ENCODE results near the gene GPR108.

GPR108 gene

DNA sequence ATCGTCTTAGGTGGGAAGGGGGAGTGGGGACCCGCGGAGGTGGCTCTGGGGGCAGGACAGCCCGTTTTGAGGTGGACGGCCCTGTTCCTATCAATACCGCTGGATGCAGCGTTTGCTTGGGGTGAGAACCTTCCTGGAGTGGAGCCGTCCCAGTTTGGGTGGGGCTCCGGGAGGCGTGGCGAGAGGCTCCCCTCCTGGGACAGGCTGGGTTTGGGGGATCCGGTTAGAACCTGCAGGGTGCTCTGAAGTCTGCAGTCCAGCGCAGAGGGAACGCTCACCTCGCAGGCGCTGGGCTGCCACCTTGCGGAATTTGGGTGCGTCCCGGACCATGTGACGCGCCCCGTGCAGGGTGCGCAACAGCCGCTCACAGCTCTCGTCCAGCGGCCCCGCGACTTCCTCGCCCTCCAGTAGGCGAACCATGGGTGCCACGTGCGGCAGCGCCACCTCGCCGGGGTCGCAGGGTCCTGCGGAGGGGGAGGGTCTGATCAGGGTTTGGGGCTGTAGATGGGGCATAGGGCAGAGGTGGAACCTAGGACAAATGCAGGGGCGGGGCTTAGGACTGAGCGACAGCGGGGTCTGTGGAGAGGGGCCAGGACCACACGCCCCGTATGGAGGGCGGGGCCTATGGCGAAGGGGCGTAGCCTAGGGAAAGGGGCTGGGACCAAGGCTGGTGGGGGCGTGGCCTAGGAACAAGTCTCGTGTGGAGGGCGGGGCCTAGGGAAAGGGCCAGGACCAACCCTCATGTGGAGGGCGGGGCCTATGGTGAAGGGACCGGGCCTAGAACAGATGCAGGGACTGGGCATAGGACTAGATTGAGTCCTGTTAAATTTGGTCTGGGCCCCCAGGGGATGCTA is 16.0 kb upstream of the GPR108 start (continued):
- TF ChIP-seq, protein P1, sequence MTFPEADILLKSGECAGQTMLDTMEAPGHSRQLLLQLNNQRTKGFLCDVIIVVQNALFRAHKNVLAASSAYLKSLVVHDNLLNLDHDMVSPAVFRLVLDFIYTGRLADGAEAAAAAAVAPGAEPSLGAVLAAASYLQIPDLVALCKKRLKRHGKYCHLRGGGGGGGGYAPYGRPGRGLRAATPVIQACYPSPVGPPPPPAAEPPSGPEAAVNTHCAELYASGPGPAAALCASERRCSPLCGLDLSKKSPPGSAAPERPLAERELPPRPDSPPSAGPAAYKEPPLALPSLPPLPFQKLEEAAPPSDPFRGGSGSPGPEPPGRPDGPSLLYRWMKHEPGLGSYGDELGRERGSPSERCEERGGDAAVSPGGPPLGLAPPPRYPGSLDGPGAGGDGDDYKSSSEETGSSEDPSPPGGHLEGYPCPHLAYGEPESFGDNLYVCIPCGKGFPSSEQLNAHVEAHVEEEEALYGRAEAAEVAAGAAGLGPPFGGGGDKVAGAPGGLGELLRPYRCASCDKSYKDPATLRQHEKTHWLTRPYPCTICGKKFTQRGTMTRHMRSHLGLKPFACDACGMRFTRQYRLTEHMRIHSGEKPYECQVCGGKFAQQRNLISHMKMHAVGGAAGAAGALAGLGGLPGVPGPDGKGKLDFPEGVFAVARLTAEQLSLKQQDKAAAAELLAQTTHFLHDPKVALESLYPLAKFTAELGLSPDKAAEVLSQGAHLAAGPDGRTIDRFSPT (tag by site-specific recombination; IDR thresholded peaks at IDR 0.05), result 0 out of 2 replicates have a peak, but pooled peaks have one; percentile 29
- TF ChIP-seq ZFP37 (tag by site-specific recombination; IDR thresholded peaks at IDR 0.05), result no peak
- peak; percentile 75 for TF ChIP-seq KLF8 (tag by site-specific recombination; IDR thresholded peaks at IDR 0.05)
- TF ChIP-seq ZNF629 (tag by site-specific recombination; IDR thresholded peaks at IDR 0.05), result no peak
- no peak for TF ChIP-seq ZNF548 (tag by site-specific recombination; IDR thresholded peaks at IDR 0.05)
- TF ChIP-seq, protein P2, sequence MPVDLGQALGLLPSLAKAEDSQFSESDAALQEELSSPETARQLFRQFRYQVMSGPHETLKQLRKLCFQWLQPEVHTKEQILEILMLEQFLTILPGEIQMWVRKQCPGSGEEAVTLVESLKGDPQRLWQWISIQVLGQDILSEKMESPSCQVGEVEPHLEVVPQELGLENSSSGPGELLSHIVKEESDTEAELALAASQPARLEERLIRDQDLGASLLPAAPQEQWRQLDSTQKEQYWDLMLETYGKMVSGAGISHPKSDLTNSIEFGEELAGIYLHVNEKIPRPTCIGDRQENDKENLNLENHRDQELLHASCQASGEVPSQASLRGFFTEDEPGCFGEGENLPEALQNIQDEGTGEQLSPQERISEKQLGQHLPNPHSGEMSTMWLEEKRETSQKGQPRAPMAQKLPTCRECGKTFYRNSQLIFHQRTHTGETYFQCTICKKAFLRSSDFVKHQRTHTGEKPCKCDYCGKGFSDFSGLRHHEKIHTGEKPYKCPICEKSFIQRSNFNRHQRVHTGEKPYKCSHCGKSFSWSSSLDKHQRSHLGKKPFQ (tag by site-specific recombination; IDR thresholded peaks at IDR 0.05), result no peak
- TF ChIP-seq ZNF792 (tag by site-specific recombination; IDR thresholded peaks at IDR 0.05), result no peak
- TF ChIP-seq, protein P3, sequence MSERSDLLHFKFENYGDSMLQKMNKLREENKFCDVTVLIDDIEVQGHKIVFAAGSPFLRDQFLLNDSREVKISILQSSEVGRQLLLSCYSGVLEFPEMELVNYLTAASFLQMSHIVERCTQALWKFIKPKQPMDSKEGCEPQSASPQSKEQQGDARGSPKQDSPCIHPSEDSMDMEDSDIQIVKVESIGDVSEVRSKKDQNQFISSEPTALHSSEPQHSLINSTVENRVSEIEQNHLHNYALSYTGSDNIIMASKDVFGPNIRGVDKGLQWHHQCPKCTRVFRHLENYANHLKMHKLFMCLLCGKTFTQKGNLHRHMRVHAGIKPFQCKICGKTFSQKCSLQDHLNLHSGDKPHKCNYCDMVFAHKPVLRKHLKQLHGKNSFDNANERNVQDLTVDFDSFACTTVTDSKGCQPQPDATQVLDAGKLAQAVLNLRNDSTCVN (tag by site-specific recombination; optimal IDR thresholded peaks at IDR 0.05), result no peak
- TF ChIP-seq ZSCAN23 (tag by site-specific recombination; IDR thresholded peaks at IDR 0.05), result no peak
- TF ChIP-seq GFI1B (tag by site-specific recombination; IDR thresholded peaks at IDR 0.05), result no peak
- no peak for TF ChIP-seq ZNF837 (tag by site-specific recombination; IDR thresholded peaks at IDR 0.05)
- TF ChIP-seq KLF1 (tag by site-specific recombination; IDR thresholded peaks at IDR 0.05), result peak; percentile 58; the same call in 1 of the 2 replicates
- no peak for TF ChIP-seq ZNF521 (tag by site-specific recombination; IDR thresholded peaks at IDR 0.05)

DNA sequence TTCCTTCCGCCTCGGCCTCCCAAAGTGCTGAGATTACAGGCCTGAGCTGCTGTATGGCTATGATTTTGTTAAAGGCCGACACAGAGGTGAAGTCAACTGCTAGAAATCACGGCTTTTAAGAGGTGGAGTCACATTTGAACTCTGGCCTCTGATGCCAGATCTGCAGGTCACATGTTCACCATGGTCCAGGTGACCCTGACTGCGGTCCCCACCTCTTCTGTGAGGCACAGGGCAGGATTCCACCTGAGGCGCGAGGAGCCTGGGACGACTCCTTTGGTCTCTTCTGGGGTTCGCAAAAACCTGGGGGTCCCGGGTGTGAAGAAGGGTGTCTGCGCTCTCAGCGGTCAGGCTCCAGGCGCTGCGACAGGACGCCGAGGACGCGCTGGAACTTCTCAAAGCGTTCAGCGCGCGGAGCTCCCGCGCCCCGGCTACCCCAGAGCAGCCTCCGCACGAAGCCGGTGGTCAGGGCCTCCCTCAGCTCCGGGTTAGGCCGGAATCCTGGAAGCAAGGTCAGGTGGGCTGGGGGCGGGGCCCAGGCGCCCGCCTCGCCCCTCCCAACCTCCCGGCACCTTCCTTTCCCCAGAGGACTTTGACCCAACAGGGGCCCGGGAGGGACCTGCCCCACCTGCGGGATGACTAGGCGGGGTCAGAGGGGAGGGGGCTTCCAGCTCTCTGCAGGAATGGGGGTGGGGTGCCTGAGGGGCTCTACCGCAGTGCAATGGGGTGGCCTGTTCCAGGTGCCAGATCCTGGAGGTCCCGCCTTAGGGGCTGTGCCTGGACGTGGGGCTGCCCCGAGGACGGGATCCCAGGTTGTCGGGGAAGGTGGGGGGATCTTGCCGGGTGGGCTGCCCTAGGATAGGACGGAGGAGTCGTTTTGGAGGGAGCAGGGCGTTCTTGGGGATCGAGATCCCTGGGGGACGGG is 15.1 kb upstream of the GPR108 start:
- Histone ChIP-seq H3K4me3 (ENCODE audit: low read depth, low read length) (no peak overlapping the region), H3K4me1 (ENCODE audit: control insufficient read depth, insufficient read depth, low read length) (no peaks in the 10 kb centered on the region), H3K27ac (ENCODE audit: extremely low read depth, low read depth, low read length) (no peak overlapping the region)

More for the DNA sequence above, 15.1 kb upstream of the GPR108 start:
- no peaks in the 10 kb centered on the region for H3K9me3 ChIP-seq (ENCODE audit: control insufficient read depth, insufficient read depth, low read depth, low read length)
- ChIA-PET POLR2A (no interaction called here), CTCF (no interaction called here)
- TF ChIP-seq, protein P1 (tag by site-specific recombination; IDR thresholded peaks at IDR 0.05), result no peak
- TF ChIP-seq KLF8 (tag by site-specific recombination; IDR thresholded peaks at IDR 0.05) (peak; percentile 34; the same call in 1 of the 2 replicates), ZNF747 (tag by site-specific recombination; IDR thresholded peaks at IDR 0.05) (no peak), KLF1 (tag by site-specific recombination; IDR thresholded peaks at IDR 0.05) (peak; percentile 38)
- TF ChIP-seq, protein P4, sequence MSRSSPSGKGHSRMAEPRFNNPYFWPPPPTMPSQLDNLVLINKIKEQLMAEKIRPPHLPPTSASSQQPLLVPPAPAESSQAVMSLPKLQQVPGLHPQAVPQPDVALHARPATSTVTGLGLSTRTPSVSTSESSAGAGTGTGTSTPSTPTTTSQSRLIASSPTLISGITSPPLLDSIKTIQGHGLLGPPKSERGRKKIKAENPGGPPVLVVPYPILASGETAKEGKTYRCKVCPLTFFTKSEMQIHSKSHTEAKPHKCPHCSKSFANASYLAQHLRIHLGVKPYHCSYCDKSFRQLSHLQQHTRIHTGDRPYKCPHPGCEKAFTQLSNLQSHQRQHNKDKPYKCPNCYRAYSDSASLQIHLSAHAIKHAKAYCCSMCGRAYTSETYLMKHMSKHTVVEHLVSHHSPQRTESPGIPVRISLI (tag by site-specific recombination; IDR thresholded peaks at IDR 0.05), result no peak
- H3K36me3 ChIP-seq (ENCODE audit: control insufficient read depth in 2 of 2, insufficient read depth in 1 of 2, low read length in 2 of 2), result peaks cover 31 to 53% of the 10 kb centered on the region in 2 experiments

All from HEK293 (cell line).